Sigmoid colon (tissue), 4 donors: ENCODE measurements around the gene TMEM179.

Source experiments
- EP300 ChIP-seq, 4 donors: sonication (generic); formaldehyde crosslinking; IDR thresholded peaks; one replicate each; pipeline ENCODE4 v1.6.1; 2017; ENCODE audit warnings: antibody characterized with exemption in 4 of 4
- POLR2A ChIP-seq, 2 donors: fragments of 450-650 bp; IDR thresholded peaks; one replicate each; pipeline ENCODE4 v1.6.1; 2016; ENCODE audit warnings: antibody characterized with exemption in 2 of 2, mild to moderate bottlenecking in 2 of 2, moderate library complexity in 2 of 2
- POLR2AphosphoS5 ChIP-seq, 4 donors: sonication (generic); formaldehyde crosslinking; IDR thresholded peaks; one replicate each; pipeline ENCODE4 v1.6.1; 2017; ENCODE audit warnings: antibody characterized with exemption in 4 of 4
- TF ChIP-seq, protein P1 (sequence below), 4 experiments: fragments of 450-650 bp in 3 of 4; fragments of 200-600 bp in 1 of 4; IDR thresholded peaks; one replicate each; pipeline ENCODE4 v1.5.1; 2016 to 2019; ENCODE audit warnings: antibody characterized with exemption in 4 of 4, mild to moderate bottlenecking in 3 of 4, moderate library complexity in 2 of 4

DNA sequence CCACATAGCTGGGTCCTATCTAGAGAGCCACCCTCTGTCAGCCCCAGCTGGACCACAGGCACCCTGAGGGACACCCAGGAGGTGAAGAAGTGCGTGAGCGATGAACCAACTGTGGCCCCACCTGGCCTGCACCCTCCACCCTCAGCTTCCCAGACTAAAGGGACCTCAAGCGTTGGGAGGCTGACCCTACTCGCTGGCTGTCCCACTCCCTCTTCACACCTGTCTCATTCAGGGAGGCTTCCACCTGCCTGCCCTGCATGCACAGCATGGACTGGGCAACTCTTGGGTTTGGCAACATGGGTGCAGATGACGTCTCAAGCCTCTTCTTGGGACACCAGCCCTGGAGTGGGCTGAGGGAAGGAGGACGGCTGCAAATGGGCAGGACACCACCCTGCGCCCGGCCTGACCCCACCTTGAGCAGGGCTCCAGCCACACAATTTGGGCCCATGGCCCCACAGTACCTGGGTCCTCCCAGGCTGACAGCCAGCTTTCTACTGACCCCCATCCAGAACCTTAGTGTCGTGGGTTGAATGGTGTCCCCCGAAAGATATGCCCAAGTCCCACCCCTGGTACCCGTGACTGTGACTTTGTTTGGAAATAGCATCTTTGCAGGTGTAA, 2.1 kb downstream of the TMEM179 start:
- no peak for TF ChIP-seq EP300 (IDR thresholded peaks at IDR 0.05)
- TF ChIP-seq, protein P1, sequence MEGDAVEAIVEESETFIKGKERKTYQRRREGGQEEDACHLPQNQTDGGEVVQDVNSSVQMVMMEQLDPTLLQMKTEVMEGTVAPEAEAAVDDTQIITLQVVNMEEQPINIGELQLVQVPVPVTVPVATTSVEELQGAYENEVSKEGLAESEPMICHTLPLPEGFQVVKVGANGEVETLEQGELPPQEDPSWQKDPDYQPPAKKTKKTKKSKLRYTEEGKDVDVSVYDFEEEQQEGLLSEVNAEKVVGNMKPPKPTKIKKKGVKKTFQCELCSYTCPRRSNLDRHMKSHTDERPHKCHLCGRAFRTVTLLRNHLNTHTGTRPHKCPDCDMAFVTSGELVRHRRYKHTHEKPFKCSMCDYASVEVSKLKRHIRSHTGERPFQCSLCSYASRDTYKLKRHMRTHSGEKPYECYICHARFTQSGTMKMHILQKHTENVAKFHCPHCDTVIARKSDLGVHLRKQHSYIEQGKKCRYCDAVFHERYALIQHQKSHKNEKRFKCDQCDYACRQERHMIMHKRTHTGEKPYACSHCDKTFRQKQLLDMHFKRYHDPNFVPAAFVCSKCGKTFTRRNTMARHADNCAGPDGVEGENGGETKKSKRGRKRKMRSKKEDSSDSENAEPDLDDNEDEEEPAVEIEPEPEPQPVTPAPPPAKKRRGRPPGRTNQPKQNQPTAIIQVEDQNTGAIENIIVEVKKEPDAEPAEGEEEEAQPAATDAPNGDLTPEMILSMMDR (IDR thresholded peaks at IDR 0.05), result no peak
- no peak for TF ChIP-seq POLR2A (IDR thresholded peaks at IDR 0.05)
- no peak for TF ChIP-seq POLR2AphosphoS5 (IDR thresholded peaks at IDR 0.05)
